ENCODE measurements around the gene FRA10AC1. TPM values are rescaled to one million over a fixed set of nuclear protein-coding genes. Genes with fewer than 3 reads are reported as not detected.

FRA10AC1 gene
- total and polyA plus RNA-seq, 2 of the 13 experiments (the other 11 are each of a cell fraction or from before 2014, with no cell fraction given): 5.3 to 7.4 TPM

GRCh38 chr10:93749218-93749799 lies 46.9 kb upstream of the FRA10AC1 start:
- Histone ChIP-seq H3K4me2 (ENCODE audit: low read depth, low read length) (no peak overlapping the region), H4K20me1 (ENCODE audit: insufficient read depth, low read length) (no peaks in the 10 kb centered on the region), H3K27ac (ENCODE audit: extremely low read length, insufficient read depth, low read length) (no peak overlapping the region), H2AFZ (ENCODE audit: low read length) (no peak overlapping the region), H3K27me3 (ENCODE audit: control insufficient read depth in 1 of 2, insufficient read depth in 2 of 2, low read length in 2 of 2) (0 out of 5 replicates have a peak, but pooled peaks cover 0 to 2% of the 10 kb centered on the region in 2 experiments), H3K9me3 (ENCODE audit: low read length) (no peaks in the 10 kb centered on the region), H3K79me2 (ENCODE audit: insufficient read depth, low read length) (no peaks in the 10 kb centered on the region), H3K4me3 (replicated peaks in 1 of 3; ENCODE audit: insufficient read depth in 1 of 3, low read depth in 2 of 3, low read length in 3 of 3) (no peak overlapping the region), H3K9ac (ENCODE audit: insufficient read depth, low read depth, low read length) (no peak overlapping the region), H3K36me3 (replicated peaks in 1 of 2; ENCODE audit: control insufficient read depth in 1 of 2, insufficient read depth in 2 of 2, low read length in 2 of 2) (no peaks in the 10 kb centered on the region), H3K4me1 (ENCODE audit: insufficient read depth, low read length) (no peaks in the 10 kb centered on the region)
- BruUV-seq (replicated peaks): no TSS peak
- 0 out of 2 replicates have a peak, but pooled peaks have one; percentile 45 for TF ChIP-seq ZNF629 (CRISPR knock-in tag; conservative IDR thresholded peaks at IDR 0.05)
- TF ChIP-seq MED1 (CRISPR knock-in tag; IDR thresholded peaks at IDR 0.05): no peak
- no peak for ATAC-seq
- in situ Hi-C loops (cut with HindIII; ENCODE audit: extremely low pct_ligation_motif_present, low pct_unique_long_range_greater_than_20kb) (no loop called here), intact Hi-C loops (cut with micrococcal nuclease; ENCODE audit: unreplicated experiment) (no loop called here)
- no peak for DNase-seq (ENCODE audit: low spot score)
- CTCF ChIA-PET (ENCODE audit: low intra/inter-chr PET ratio, low total read pairs): no interaction called here
- 53% methylated on average over 3 of the region's 5 CpGs for WGBS (ENCODE audit: low lambda C conversion rate)
- FAIRE-seq: no peak
- POLR2A ChIA-PET: no interaction called here

DNA sequence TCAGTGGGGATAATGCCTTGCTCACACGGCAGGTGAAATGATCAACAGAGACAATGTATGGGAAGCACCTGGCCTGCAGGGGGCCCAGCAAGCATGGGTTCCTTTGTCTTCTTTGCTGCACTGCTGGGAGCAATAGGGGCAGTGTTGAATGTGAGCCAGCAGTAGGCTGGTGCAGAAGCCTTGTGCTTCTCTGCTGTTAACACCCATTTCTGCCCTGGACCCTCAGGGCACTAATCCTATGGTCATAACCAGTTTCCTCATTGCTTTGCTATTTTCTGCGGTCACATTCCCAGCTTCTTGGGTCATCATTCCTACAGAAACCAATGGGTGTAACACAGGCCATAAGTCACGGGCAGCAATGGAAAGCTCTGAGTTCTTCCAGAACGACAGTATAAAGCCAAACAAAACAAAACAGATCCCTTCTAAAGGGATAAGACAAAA lies 44.5 kb upstream of the FRA10AC1 start:
- TF ChIP-seq ZEB1 (IDR thresholded peaks at IDR 0.05; ENCODE audit: insufficient replicate concordance, low read depth) (peak; percentile 63), STAG1 (CRISPR knock-in tag; IDR thresholded peaks at IDR 0.05) (peak; percentile 65), MTA1 (CRISPR knock-in tag; IDR thresholded peaks at IDR 0.05; ENCODE audit: borderline replicate concordance) (no peak)
- TF ChIP-seq, protein P1, sequence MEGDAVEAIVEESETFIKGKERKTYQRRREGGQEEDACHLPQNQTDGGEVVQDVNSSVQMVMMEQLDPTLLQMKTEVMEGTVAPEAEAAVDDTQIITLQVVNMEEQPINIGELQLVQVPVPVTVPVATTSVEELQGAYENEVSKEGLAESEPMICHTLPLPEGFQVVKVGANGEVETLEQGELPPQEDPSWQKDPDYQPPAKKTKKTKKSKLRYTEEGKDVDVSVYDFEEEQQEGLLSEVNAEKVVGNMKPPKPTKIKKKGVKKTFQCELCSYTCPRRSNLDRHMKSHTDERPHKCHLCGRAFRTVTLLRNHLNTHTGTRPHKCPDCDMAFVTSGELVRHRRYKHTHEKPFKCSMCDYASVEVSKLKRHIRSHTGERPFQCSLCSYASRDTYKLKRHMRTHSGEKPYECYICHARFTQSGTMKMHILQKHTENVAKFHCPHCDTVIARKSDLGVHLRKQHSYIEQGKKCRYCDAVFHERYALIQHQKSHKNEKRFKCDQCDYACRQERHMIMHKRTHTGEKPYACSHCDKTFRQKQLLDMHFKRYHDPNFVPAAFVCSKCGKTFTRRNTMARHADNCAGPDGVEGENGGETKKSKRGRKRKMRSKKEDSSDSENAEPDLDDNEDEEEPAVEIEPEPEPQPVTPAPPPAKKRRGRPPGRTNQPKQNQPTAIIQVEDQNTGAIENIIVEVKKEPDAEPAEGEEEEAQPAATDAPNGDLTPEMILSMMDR (CRISPR knock-in tag; IDR thresholded peaks at IDR 0.05): peak; percentile 62
- BruUV-seq (replicated peaks): no TSS peak
- Histone ChIP-seq H3K27ac (ENCODE audit: extremely low read length, insufficient read depth, low read length) (no peak overlapping the region), H3K36me3 (replicated peaks in 1 of 2; ENCODE audit: control insufficient read depth in 1 of 2, insufficient read depth in 2 of 2, low read length in 2 of 2) (no peaks in the 10 kb centered on the region), H3K79me2 (ENCODE audit: insufficient read depth, low read length) (no peaks in the 10 kb centered on the region), H3K4me3 (replicated peaks in 1 of 3; ENCODE audit: insufficient read depth in 1 of 3, low read depth in 2 of 3, low read length in 3 of 3) (no peak overlapping the region), H2AFZ (ENCODE audit: low read length) (no peak overlapping the region), H3K4me1 (ENCODE audit: insufficient read depth, low read length) (no peaks in the 10 kb centered on the region), H3K9ac (ENCODE audit: insufficient read depth, low read depth, low read length) (no peak overlapping the region), H3K4me2 (ENCODE audit: low read depth, low read length) (no peak overlapping the region), H3K9me3 (ENCODE audit: low read length) (no peaks in the 10 kb centered on the region), H3K27me3 (ENCODE audit: control insufficient read depth in 1 of 2, insufficient read depth in 2 of 2, low read length in 2 of 2) (peaks cover 0 to 4% of the 10 kb centered on the region in 2 experiments; a peak in 1 of 5 replicates), H4K20me1 (ENCODE audit: insufficient read depth, low read length) (no peaks in the 10 kb centered on the region)
- 42% methylated on average over 4 of the region's 4 CpGs for WGBS (ENCODE audit: low lambda C conversion rate)
- in situ Hi-C loops (cut with HindIII; ENCODE audit: extremely low pct_ligation_motif_present, low pct_unique_long_range_greater_than_20kb) (no loop called here), intact Hi-C loops (cut with micrococcal nuclease; ENCODE audit: unreplicated experiment) (loop anchor here (1.0 kb wide), 1 partner anchor 69 kb away; no protein-coding TSS in a partner anchor)
- peak; percentile 38 for DNase-seq (ENCODE audit: low spot score)
- ChIA-PET POLR2A (no interaction called here), CTCF (ENCODE audit: low intra/inter-chr PET ratio, low total read pairs) (no interaction called here)
- peak; percentile 97 for ATAC-seq
- FAIRE-seq: peak; percentile 23

All from HepG2 (cell line).